Gastrocnemius medialis (tissue), 4 donors: Measurements from ENCODE around the gene ATP2A2. TPM values are rescaled to one million over a fixed set of nuclear protein-coding genes. Genes with fewer than 3 reads are reported as not detected.

Source experiments
- ATAC-seq, 2 donors: fragments of 150-250 bp; one replicate each; pipeline ENCODE4 v1.9.1; 2016
- DNase-seq, 2 donors: peaks; one replicate each; pipeline ENCODE4 v3.0.0-alpha.2; 2019
- H3K27ac ChIP-seq, 4 donors: fragments of 200-600 bp; sonication (generic); 1 replicate in 1 of 4; 2 replicates in 3 of 4; pipeline ENCODE4 v1.5.1; 2016 to 2018; ENCODE audit warnings: mild to moderate bottlenecking in 2 of 4, moderate library complexity in 1 of 4
- H3K27me3 ChIP-seq, 3 donors: fragments of 200-600 bp; sonication (generic) in 2 of 3; 1 replicate in 1 of 3; 2 replicates in 2 of 3; pipeline versions ENCODE4 v1.5.1 to v1.6.0; 2016 to 2019; ENCODE audit warnings: mild to moderate bottlenecking in 1 of 3, moderate library complexity in 1 of 3
- H3K36me3 ChIP-seq, 2 donors: fragments of 200-600 bp; sonication (generic) in 1 of 2; one replicate each; pipeline ENCODE4 v1.5.1; 2017 to 2018
- H3K4me1 ChIP-seq, 2 donors: fragments of 200-600 bp; sonication (generic) in 1 of 2; one replicate each; pipeline ENCODE4 v1.5.1; 2016 to 2017; ENCODE audit warnings: mild to moderate bottlenecking in 2 of 2
- H3K4me3 ChIP-seq, 4 donors: fragments of 200-600 bp; sonication (generic) in 3 of 4; 1 replicate in 1 of 4; 2 replicates in 3 of 4; pipeline ENCODE4 v1.5.1; 2016 to 2019; ENCODE audit warnings: mild to moderate bottlenecking in 2 of 4
- H3K9me3 ChIP-seq, 3 donors: fragments of 200-600 bp; sonication (generic) in 2 of 3; 1 replicate in 1 of 3; 2 replicates in 2 of 3; pipeline ENCODE4 v1.5.1; 2016 to 2019
- POLR2A ChIP-seq, 2 donors: fragments of 450-650 bp; IDR thresholded peaks; one replicate each; pipeline ENCODE4 v1.6.1; 2017; ENCODE audit warnings: antibody characterized with exemption in 2 of 2, mild to moderate bottlenecking in 2 of 2, moderate library complexity in 2 of 2
- in situ Hi-C, 4 donors: fragments of 200-750 bp; cut with MboI; loops; one replicate each; pipeline versions ENCODE4 v1.15.0 to v1.8.0; 2017; ENCODE audit warnings: low sequenced_read_pairs in 4 of 4
- intact Hi-C: fragments of 100-400 bp; cut with DNase I; formaldehyde crosslinking; loops from one replicate; pipeline ENCODE4 v1.15.1; 2023; ENCODE audit warnings: low total_unique reads
- total RNA-seq, 4 donors: library from RNA; depleted of rRNA; stranded (reverse); fragments of >200 nt; gene quantifications; one replicate each; pipeline versions ENCODE4 v1.1.0 to v1.2.3, GENCODE V29; 2016
- TF ChIP-seq, protein P1 (sequence below), 5 experiments: fragments of 450-650 bp in 3 of 5; fragments of 200-600 bp in 2 of 5; sonication (generic) in 2 of 5; IDR thresholded peaks in 4 of 5; conservative IDR thresholded peaks in 1 of 5; 1 replicate in 4 of 5; 2 replicates in 1 of 5; pipeline ENCODE4 v1.5.1; 2016 to 2019; ENCODE audit warnings: antibody characterized with exemption in 5 of 5, mild to moderate bottlenecking in 3 of 5, moderate library complexity in 3 of 5

Gene ATP2A2
- total RNA-seq, 4 donors from 2014 or later: 788 to 1,983 (median 1,302) TPM

DNA sequence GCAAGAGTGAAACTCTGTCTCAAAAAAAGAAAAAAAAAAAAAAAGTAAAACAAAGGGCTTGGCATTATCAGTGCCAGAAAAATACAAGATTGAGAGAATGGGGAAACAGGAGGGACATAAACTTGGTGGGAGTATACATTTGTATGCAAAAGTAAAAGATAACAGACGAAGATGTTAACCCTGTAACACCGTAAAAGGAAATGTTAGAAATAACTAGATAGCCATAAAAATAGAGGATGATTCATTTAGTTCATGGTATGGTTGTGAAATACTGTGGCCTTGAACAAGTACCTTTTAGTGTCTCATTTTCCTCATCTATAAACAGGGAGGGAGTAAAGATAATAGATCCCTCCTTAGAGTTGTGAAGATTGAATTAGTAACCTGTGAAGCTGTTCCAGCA, 33.3 kb downstream of the ATP2A2 start:
- peaks cover 76 to 82% of the 10 kb centered on the region in 2 donors for H3K4me1 ChIP-seq
- no peak for TF ChIP-seq POLR2A (IDR thresholded peaks at IDR 0.05)
- TF ChIP-seq, protein P1, sequence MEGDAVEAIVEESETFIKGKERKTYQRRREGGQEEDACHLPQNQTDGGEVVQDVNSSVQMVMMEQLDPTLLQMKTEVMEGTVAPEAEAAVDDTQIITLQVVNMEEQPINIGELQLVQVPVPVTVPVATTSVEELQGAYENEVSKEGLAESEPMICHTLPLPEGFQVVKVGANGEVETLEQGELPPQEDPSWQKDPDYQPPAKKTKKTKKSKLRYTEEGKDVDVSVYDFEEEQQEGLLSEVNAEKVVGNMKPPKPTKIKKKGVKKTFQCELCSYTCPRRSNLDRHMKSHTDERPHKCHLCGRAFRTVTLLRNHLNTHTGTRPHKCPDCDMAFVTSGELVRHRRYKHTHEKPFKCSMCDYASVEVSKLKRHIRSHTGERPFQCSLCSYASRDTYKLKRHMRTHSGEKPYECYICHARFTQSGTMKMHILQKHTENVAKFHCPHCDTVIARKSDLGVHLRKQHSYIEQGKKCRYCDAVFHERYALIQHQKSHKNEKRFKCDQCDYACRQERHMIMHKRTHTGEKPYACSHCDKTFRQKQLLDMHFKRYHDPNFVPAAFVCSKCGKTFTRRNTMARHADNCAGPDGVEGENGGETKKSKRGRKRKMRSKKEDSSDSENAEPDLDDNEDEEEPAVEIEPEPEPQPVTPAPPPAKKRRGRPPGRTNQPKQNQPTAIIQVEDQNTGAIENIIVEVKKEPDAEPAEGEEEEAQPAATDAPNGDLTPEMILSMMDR (IDR thresholded peaks at IDR 0.05 in 4 of 5, conservative IDR thresholded peaks at IDR 0.05 in 1 of 5): no peak
- H3K27ac ChIP-seq: peak overlapping the region; percentile 81 to 86 (median 82)
- DNase-seq (no peak), ATAC-seq (peak; percentile 76 to 78)
- H3K9me3 ChIP-seq: no peaks in the 10 kb centered on the region
- intact Hi-C loops (no loop called here), in situ Hi-C loops (no loop called here)
- no peak overlapping the region for H3K4me3 ChIP-seq
- H3K36me3 ChIP-seq: no peaks in the 10 kb centered on the region
- no peaks in the 10 kb centered on the region for H3K27me3 ChIP-seq

DNA sequence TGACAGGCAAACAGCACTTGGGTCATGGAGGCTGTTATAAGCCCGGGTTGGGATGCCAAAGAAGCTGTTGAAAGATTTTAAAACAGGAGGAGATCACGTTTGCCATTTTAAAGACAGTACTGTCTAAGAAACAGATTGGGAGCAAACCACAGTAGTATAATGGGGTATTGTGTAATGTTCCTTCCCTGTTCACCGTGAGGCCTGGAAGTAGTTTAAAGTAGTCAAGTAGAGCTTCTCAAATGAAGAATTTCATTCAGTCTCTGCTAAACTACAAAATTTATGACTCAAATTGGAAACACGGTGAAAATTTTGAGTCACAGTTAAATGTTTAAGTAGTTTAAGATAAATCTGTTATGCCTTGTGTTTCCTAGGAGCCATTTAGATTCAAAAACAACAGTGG, 35.8 kb downstream of the ATP2A2 start:
- Histone ChIP-seq H3K4me1 (peaks cover 60 to 78% of the 10 kb centered on the region in 2 donors), H3K36me3 (no peaks in the 10 kb centered on the region), H3K4me3 (no peak overlapping the region), H3K27ac (peak overlapping the region; percentile 81 to 86 (median 82)), H3K9me3 (no peaks in the 10 kb centered on the region), H3K27me3 (no peaks in the 10 kb centered on the region)
- no peak for TF ChIP-seq POLR2A (IDR thresholded peaks at IDR 0.05)
- DNase-seq (no peak), ATAC-seq (peak; percentile 62 to 67)
- intact Hi-C loops (no loop called here), in situ Hi-C loops (no loop called here)

DNA sequence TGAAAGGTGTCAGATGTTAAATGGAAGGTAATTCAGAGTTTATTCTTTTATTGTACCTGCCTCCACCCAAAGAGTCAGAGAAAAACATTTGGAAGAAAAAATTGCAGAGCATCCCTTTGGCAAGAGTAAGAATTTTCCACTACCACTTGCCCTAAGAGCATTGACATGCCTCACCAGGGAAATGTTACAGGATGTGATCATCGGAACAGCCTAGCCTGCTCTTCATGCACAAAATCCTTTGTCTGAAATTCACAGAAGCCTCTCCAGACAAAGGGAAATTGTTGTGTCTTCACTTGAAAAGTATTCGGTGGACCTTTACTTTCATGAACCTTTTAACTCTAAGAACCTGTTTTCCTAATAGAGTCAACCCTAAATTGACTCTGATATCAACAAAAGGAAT, 36.9 kb downstream of the ATP2A2 start:
- in situ Hi-C loops (no loop called here), intact Hi-C loops (no loop called here)
- Histone ChIP-seq H3K36me3 (peaks cover 0 to 4% of the 10 kb centered on the region in 2 donors), H3K9me3 (no peaks in the 10 kb centered on the region), H3K4me3 (no peak overlapping the region), H3K4me1 (peaks cover 55 to 80% of the 10 kb centered on the region in 2 donors), H3K27ac (peak overlapping the region; percentile 81 to 86 (median 82)), H3K27me3 (no peaks in the 10 kb centered on the region)
- no peak for DNase-seq
- TF ChIP-seq, protein P1 (IDR thresholded peaks at IDR 0.05 in 4 of 5, conservative IDR thresholded peaks at IDR 0.05 in 1 of 5): no peak
- no peak for TF ChIP-seq POLR2A (IDR thresholded peaks at IDR 0.05)
- no peak for ATAC-seq

DNA sequence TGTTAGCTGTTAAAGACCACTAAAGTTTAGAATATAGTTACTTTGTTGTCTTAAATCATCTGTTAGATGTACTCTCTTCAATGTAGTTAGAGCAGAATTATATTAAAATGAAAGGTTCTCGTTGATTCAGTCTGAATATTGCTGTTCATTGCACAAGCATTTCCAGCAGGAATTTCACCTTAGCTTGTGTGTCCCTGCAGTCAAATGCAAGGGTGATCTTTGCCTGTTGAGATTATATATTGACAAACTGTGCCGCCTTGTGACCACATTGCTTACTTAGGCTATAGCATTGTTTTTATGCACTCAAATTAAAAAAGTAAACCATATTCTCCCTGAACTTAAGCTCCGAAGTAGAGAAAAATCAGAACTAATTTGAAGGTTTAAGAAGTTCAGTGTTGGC, 39.5 kb downstream of the ATP2A2 start:
- Histone ChIP-seq H3K27me3 (no peaks in the 10 kb centered on the region), H3K4me3 (no peak overlapping the region), H3K4me1 (peaks cover 32 to 62% of the 10 kb centered on the region in 2 donors), H3K9me3 (no peaks in the 10 kb centered on the region), H3K36me3 (peaks cover 0 to 21% of the 10 kb centered on the region in 2 donors), H3K27ac (peak overlapping the region; percentile 19 to 86 (median 71))
- intact Hi-C loops (no loop called here), in situ Hi-C loops (no loop called here)
- no peak for ATAC-seq
- DNase-seq: no peak
- TF ChIP-seq, protein P1 (IDR thresholded peaks at IDR 0.05 in 4 of 5, conservative IDR thresholded peaks at IDR 0.05 in 1 of 5): no peak

DNA sequence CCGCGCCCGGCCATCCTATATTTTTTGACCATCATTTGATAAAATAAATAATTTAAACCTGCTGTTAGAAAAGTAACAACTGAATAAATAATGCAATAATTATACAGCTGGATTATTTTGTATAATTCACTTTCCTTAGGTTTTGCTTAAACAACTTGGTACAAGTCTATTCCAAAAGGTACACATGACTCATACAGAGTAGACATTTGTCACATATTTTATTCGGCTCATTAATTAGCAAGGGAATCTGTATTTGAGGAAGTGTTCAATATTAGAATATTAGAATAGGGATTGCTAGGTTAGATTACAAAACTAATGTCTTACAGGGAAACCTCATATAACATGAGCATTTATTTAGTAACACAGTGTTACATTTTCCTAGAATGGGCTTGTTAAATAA, 48.7 kb downstream of the ATP2A2 start:
- Histone ChIP-seq H3K36me3 (peaks cover 5 to 75% of the 10 kb centered on the region in 2 donors), H3K27ac (peak overlapping the region in 3 of 4 donors; percentile 27 to 56 (median 35)), H3K9me3 (no peaks in the 10 kb centered on the region), H3K27me3 (no peaks in the 10 kb centered on the region), H3K4me1 (peaks cover 8 to 28% of the 10 kb centered on the region in 2 donors), H3K4me3 (no peak overlapping the region)
- in situ Hi-C loops (no loop called here), intact Hi-C loops (no loop called here)
- no peak for DNase-seq
- no peak for TF ChIP-seq POLR2A (IDR thresholded peaks at IDR 0.05)
- TF ChIP-seq, protein P1 (IDR thresholded peaks at IDR 0.05 in 4 of 5, conservative IDR thresholded peaks at IDR 0.05 in 1 of 5): no peak
- no peak for ATAC-seq
